Parathyroid adenoma (tissue), 2 donors: ENCODE results near the gene PILRB.
"Not testable (repeated sequence)": the region's sequence is repeated elsewhere in the genome, so short reads cannot be mapped to it uniquely, and the experiment has no call there.

ENCODE experiments used
- H2AFZ ChIP-seq: fragments of 300-600 bp; sonication (generic); one replicate; pipeline ENCODE4 v1.7.0; 2017; ENCODE audit warnings: antibody characterized with exemption, mild to moderate bottlenecking
- H3K27ac ChIP-seq: fragments of 300-600 bp; sonication (generic); one replicate; pipeline ENCODE4 v1.7.0; 2017
- H3K27me3 ChIP-seq: fragments of 300-600 bp; sonication (generic); one replicate; pipeline ENCODE4 v1.7.0; 2017; ENCODE audit warnings: low read length; ENCODE audit not compliant: control insufficient read depth, insufficient read depth
- H3K36me3 ChIP-seq: fragments of 300-600 bp; sonication (generic); one replicate; pipeline ENCODE4 v1.7.0; 2017; ENCODE audit warnings: low read length; ENCODE audit not compliant: control insufficient read depth, insufficient read depth
- H3K4me1 ChIP-seq: fragments of 300-600 bp; sonication (generic); one replicate; pipeline ENCODE4 v1.7.0; 2017; ENCODE audit warnings: control low read depth
- H3K4me2 ChIP-seq: fragments of 300-600 bp; sonication (generic); one replicate; pipeline ENCODE4 v1.7.0; 2017; ENCODE audit warnings: low read length
- H3K4me3 ChIP-seq: fragments of 300-600 bp; sonication (generic); one replicate; pipeline ENCODE4 v1.7.0; 2017; ENCODE audit warnings: low read depth, low read length
- H3K79me2 ChIP-seq: fragments of 300-600 bp; sonication (generic); one replicate; pipeline ENCODE4 v1.7.0; 2017; ENCODE audit warnings: control low read depth
- H3K9ac ChIP-seq: fragments of 300-600 bp; sonication (generic); one replicate; pipeline ENCODE4 v1.7.0; 2017; ENCODE audit warnings: mild to moderate bottlenecking
- H3K9me3 ChIP-seq: fragments of 300-600 bp; sonication (generic); one replicate; pipeline ENCODE4 v1.7.0; 2017; ENCODE audit warnings: low read length; ENCODE audit not compliant: control insufficient read depth
- CTCF ChIP-seq: fragments of 300-600 bp; sonication (generic); IDR thresholded peaks from one replicate; pipeline ENCODE4 v1.7.0; 2017; ENCODE audit warnings: antibody characterized with exemption, mild to moderate bottlenecking
- donor health status: primary hyperparathyroidism.

PILRB gene

GRCh38 chr7:100364480-100364879 lies 6.6 kb downstream of the PILRB start:
- Histone ChIP-seq H3K9ac (no peak overlapping the region), H3K4me2 (no peak overlapping the region), H3K79me2 (no peaks in the 10 kb centered on the region), H3K36me3 (no peaks in the 10 kb centered on the region), H3K9me3 (no peaks in the 10 kb centered on the region), H3K4me3 (no peak overlapping the region), H3K27me3 (no peaks in the 10 kb centered on the region), H3K4me1 (no peaks in the 10 kb centered on the region), H3K27ac (no peak overlapping the region), H2AFZ (no peak overlapping the region)
- no peak for TF ChIP-seq CTCF

DNA sequence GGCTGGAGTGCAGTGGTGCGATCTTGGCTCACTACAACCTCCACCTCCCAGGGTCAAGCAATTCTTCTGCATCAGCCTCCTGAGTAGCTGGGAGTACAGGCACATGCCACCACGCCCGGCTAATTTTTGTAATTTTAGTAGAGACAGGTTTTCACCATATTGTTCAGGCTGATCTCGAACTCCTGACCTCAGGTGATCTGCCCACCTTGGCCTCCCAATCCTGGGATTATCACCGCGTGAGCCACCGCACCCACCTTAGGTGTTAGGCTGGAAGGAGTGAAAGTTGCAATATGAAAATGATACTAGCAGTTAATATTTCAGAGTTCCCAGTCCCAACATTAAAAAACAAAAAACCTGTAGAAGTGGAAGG lies 8.1 kb downstream of the PILRB start:
- H3K27me3 ChIP-seq, H2AFZ ChIP-seq, H3K27ac ChIP-seq, H3K36me3 ChIP-seq, H3K9ac ChIP-seq, H3K4me2 ChIP-seq, H3K9me3 ChIP-seq, H3K4me1 ChIP-seq, H3K4me3 ChIP-seq, H3K79me2 ChIP-seq: not testable (repeated sequence)

GRCh38 chr7:100366411-100367250 lies 8.7 kb downstream of the PILRB start:
- no peak overlapping the region for H3K9ac ChIP-seq
- TF ChIP-seq CTCF: no peak
- no peak overlapping the region for H3K4me3 ChIP-seq
- no peaks in the 10 kb centered on the region for H3K9me3 ChIP-seq
- no peaks in the 10 kb centered on the region for H3K27me3 ChIP-seq
- H3K4me1 ChIP-seq: no peaks in the 10 kb centered on the region
- no peak overlapping the region for H3K27ac ChIP-seq
- H2AFZ ChIP-seq: no peak overlapping the region
- H3K79me2 ChIP-seq: no peaks in the 10 kb centered on the region
- H3K36me3 ChIP-seq: no peaks in the 10 kb centered on the region
- H3K4me2 ChIP-seq: no peak overlapping the region

DNA sequence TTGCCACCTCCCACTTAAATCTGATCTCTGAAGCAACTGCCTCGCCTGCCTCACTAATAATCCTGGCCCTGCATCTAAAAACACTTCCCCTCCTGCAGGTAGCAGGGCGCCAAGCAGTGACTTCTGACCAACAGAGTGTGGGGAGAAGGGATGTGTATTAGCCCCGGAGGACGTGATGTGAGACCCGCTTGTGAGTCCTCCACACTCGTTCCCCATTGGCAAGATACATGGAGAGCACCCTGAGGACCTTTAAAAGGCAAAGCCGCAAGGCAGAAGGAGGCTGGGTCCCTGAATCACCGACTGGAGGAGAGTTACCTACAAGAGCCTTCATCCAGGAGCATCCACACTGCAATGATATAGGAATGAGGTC lies 9.3 kb downstream of the PILRB start:
- Histone ChIP-seq H3K9me3 (no peaks in the 10 kb centered on the region), H3K79me2 (no peaks in the 10 kb centered on the region), H3K27me3 (no peaks in the 10 kb centered on the region), H3K4me2 (no peak overlapping the region), H3K4me1 (no peaks in the 10 kb centered on the region), H3K36me3 (no peaks in the 10 kb centered on the region), H3K27ac (no peak overlapping the region), H3K4me3 (no peak overlapping the region), H3K9ac (no peak overlapping the region), H2AFZ (no peak overlapping the region)
- TF ChIP-seq CTCF: no peak

DNA sequence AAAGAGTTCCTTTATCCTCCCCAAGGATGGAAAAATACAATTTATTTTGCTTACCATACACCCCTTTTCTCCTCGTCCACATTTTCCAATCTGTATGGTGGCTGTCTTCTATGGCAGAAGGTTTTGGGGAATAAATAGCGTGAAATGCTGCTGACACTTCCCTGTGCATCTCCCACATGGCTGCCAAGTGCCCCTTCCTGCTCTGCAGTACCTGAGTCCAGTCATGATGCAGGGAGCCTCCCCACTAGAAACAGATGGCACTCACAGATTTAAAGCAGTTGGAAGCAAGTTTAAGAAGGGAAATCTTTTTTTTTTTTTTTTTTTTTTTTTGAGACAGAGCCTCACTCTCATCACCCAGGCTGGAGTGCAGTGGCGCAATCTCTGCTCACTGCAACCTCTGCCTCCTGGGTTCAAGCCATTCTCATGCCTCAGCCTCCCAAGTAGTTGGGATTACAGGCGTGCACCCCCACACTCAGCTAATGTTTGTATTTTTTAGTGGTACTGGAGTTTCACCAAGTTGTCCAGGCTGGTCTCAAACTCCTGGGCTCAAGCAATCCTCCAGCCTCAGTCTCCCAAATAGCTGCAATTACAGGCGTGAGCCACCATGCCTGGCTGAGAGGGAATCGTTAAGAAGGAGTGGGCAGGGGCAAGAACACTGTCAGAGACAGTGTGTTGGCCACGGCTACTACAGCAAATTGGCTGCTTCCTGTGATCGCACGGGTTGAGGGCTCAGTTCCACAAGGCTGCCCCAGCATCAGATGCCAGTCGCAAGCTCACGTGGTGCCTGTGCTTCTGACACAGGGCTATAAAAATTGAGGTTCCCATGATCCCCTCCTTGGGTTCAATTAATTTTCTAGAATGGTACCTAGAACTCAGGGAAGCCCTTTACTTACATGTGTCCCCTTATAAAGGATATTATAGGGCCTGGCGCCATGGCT lies 10.0 kb downstream of the PILRB start:
- Histone ChIP-seq H3K36me3 (no peaks in the 10 kb centered on the region), H3K4me2 (no peak overlapping the region), H2AFZ (no peak overlapping the region), H3K27me3 (no peaks in the 10 kb centered on the region), H3K4me1 (no peaks in the 10 kb centered on the region), H3K79me2 (no peaks in the 10 kb centered on the region), H3K27ac (no peak overlapping the region), H3K4me3 (no peak overlapping the region), H3K9ac (no peak overlapping the region), H3K9me3 (no peaks in the 10 kb centered on the region)
- TF ChIP-seq CTCF: no peak
